SU-DHL-6 (cell line): ENCODE results near the gene LRRC1.

Experiments used
- H2AFZ ChIP-seq: fragments of 200-600 bp; sonication (generic); 2 replicates; pipeline ENCODE4 v1.6.1; 2014; ENCODE audit warnings: low read depth, mild to moderate bottlenecking, moderate library complexity, mixed read lengths, antibody characterized with exemption, low read length; ENCODE audit not compliant: severe bottlenecking
- H3F3A ChIP-seq: fragments of 200-600 bp; shearing (Covaris generic); 2 replicates; pipeline ENCODE4 v1.6.0; 2016; ENCODE audit warnings: antibody characterized with exemption, mild to moderate bottlenecking; ENCODE audit not compliant: insufficient read depth
- H3K27ac ChIP-seq: fragments of 200-600 bp; sonication (generic); 2 replicates; pipeline ENCODE4 v1.5.1; 2016; ENCODE audit warnings: low read depth, mild to moderate bottlenecking, low read length, moderate library complexity, mixed read lengths
- H3K27me3 ChIP-seq: fragments of 200-600 bp; sonication (generic), shearing (Covaris generic); 2 replicates; pipeline ENCODE4 v1.6.0; 2014; ENCODE audit warnings: mild to moderate bottlenecking, low read length
- H3K36me3 ChIP-seq: fragments of 200-600 bp; sonication (generic); 2 replicates; pipeline ENCODE4 v1.6.1; 2014; ENCODE audit warnings: mild to moderate bottlenecking, low read length, mixed read lengths
- H3K4me2 ChIP-seq: fragments of 300-600, 200-600 bp; shearing (Covaris generic), sonication (generic); 2 replicates; pipeline ENCODE4 v1.6.0; 2014; ENCODE audit warnings: low read length, low read depth, mild to moderate bottlenecking; ENCODE audit not compliant: poor library complexity, severe bottlenecking
- H3K4me3 ChIP-seq: fragments of 200-600 bp; sonication (generic); 2 replicates; pipeline ENCODE4 v1.5.1; 2014; ENCODE audit warnings: antibody characterized with exemption, low read length, mild to moderate bottlenecking, mixed read lengths; ENCODE audit not compliant: insufficient read depth, poor library complexity, severe bottlenecking
- H3K79me2 ChIP-seq: fragments of 200-600 bp; sonication (generic); 2 replicates; pipeline ENCODE4 v1.6.1; 2014; ENCODE audit warnings: mild to moderate bottlenecking, low read length, moderate library complexity; ENCODE audit not compliant: insufficient read depth
- H3K9ac ChIP-seq: fragments of 200-600 bp; sonication (generic); 2 replicates; pipeline ENCODE4 v1.7.0; 2014; ENCODE audit warnings: mild to moderate bottlenecking, low read length
- H3K9me2 ChIP-seq: fragments of 200-600 bp; sonication (generic); replicated peaks from 2 replicates; pipeline ENCODE4 v1.6.1; 2014; ENCODE audit warnings: low read length; ENCODE audit not compliant: insufficient read depth
- H3K9me3 ChIP-seq: fragments of 200-600 bp; sonication (generic); 2 replicates; pipeline ENCODE4 v1.6.1; 2014; ENCODE audit warnings: low read length, mixed read lengths; ENCODE audit not compliant: insufficient read depth
- H4K20me1 ChIP-seq: fragments of 200-600 bp; sonication (generic); 2 replicates; pipeline ENCODE4 v1.6.1; 2014; ENCODE audit warnings: low read depth, mild to moderate bottlenecking, antibody characterized with exemption, low read length, moderate library complexity, mixed read lengths
- CTCF ChIP-seq: fragments of 200-600 bp; sonication (generic); IDR thresholded peaks from one replicate; pipeline ENCODE4 v1.5.1; 2017; ENCODE audit warnings: antibody characterized with exemption, mild to moderate bottlenecking, low read length, moderate library complexity; ENCODE audit not compliant: insufficient read depth, poor library complexity, severe bottlenecking
- EZH2phosphoT487 ChIP-seq: fragments of 200-600 bp; sonication (generic), shearing (Covaris generic); conservative IDR thresholded peaks from 2 replicates; pipeline ENCODE4 v1.6.1; 2018; ENCODE audit warnings: mild to moderate bottlenecking, antibody characterized with exemption, low read length, moderate library complexity, mixed read lengths

LRRC1 gene

GRCh38 chr6:53837865-53838769, 43.3 kb downstream of the LRRC1 start:
- no peak for TF ChIP-seq CTCF
- no peak for TF ChIP-seq EZH2phosphoT487
- no peaks in the 10 kb centered on the region for H3F3A ChIP-seq
- peaks cover 10% of the 10 kb centered on the region; the same call in 1 of the 2 replicates for H3K9me3 ChIP-seq

GRCh38 chr6:53840027-53840426, 45.2 kb downstream of the LRRC1 start:
- Histone ChIP-seq H3K36me3 (0 out of 2 replicates have a peak, but pooled peaks cover 6% of the 10 kb centered on the region), H2AFZ (no peak overlapping the region), H3F3A (no peaks in the 10 kb centered on the region), H3K27ac (no peak overlapping the region), H4K20me1 (no peaks in the 10 kb centered on the region; the same call in 1 of the 2 replicates), H3K27me3 (no peaks in the 10 kb centered on the region), H3K4me2 (no peak overlapping the region), H3K9ac (no peak overlapping the region), H3K4me3 (no peak overlapping the region), H3K79me2 (peaks cover 8% of the 10 kb centered on the region; the same call in 1 of the 2 replicates), H3K9me2 (no peaks in the 10 kb centered on the region), H3K9me3 (peaks cover 10% of the 10 kb centered on the region; the same call in 1 of the 2 replicates)
- TF ChIP-seq CTCF = no peak
- TF ChIP-seq EZH2phosphoT487 = no peak

More at GRCh38 chr6:53837865-53838769, 43.3 kb downstream of the LRRC1 start:
- Histone ChIP-seq H2AFZ (no peak overlapping the region), H3K36me3 (0 out of 2 replicates have a peak, but pooled peaks cover 6% of the 10 kb centered on the region), H4K20me1 (no peaks in the 10 kb centered on the region; the same call in 1 of the 2 replicates), H3K9ac (no peak overlapping the region), H3K27ac (no peak overlapping the region), H3K9me2 (no peaks in the 10 kb centered on the region), H3K27me3 (no peaks in the 10 kb centered on the region), H3K4me2 (no peak overlapping the region), H3K79me2 (peaks cover 9% of the 10 kb centered on the region; the same call in 1 of the 2 replicates), H3K4me3 (no peak overlapping the region)

GRCh38 chr6:53845280-53846195, 50.7 kb downstream of the LRRC1 start:
- Histone ChIP-seq H4K20me1 (no peaks in the 10 kb centered on the region), H3K27ac (no peak overlapping the region), H3K36me3 (no peaks in the 10 kb centered on the region), H2AFZ (no peak overlapping the region), H3F3A (no peaks in the 10 kb centered on the region), H3K9me2 (no peaks in the 10 kb centered on the region), H3K9ac (no peak overlapping the region), H3K9me3 (peaks cover under 1% of the 10 kb centered on the region; the same call in 1 of the 2 replicates), H3K27me3 (no peaks in the 10 kb centered on the region), H3K4me2 (no peak overlapping the region), H3K4me3 (no peak overlapping the region), H3K79me2 (0 out of 2 replicates have a peak, but pooled peaks cover 4% of the 10 kb centered on the region)
- no peak for TF ChIP-seq EZH2phosphoT487
- no peak for TF ChIP-seq CTCF
